GM19239 (cell line): Measurements from ENCODE around the gene BCL10.

Source experiments
- DNase-seq: peaks from one replicate; pipeline ENCODE4 v3.0.0; 2011; ENCODE audit warnings: low spot score; ENCODE audit not compliant: insufficient read length
- FAIRE-seq: peaks from 2 replicates; lab custom pipeline; 2011; peaks lifted over from hg19 to GRCh38; lab: Jason Lieb, UNC

BCL10 gene

GRCh38 chr1:85276215-85276977 is at the start of gene BCL10:
TSS of gene BCL10 (minus strand) at chr1:85276632. CDS start at chr1:85276352, 280 bp downstream.
- DNase-seq, result peak; percentile 90

GRCh38 chr1:85325920-85326319 is 49.5 kb upstream of the BCL10 start:
- FAIRE-seq (no peak), DNase-seq (no peak)

More at GRCh38 chr1:85276215-85276977, at the start of gene BCL10:
- peak; percentile 98 for FAIRE-seq

- FAIRE-seq, result no peak
- DNase-seq, result no peak
Measured at GRCh38 chr1:85323770-85324169, 47.3 kb upstream of the BCL10 start.

GRCh38 chr1:85322655-85323054 is 46.2 kb upstream of the BCL10 start:
- no peak for FAIRE-seq
- DNase-seq, result no peak

- FAIRE-seq (no peak), DNase-seq (no peak)
Measured at GRCh38 chr1:85321237-85321964, 45.0 kb upstream of the BCL10 start.

GRCh38 chr1:85320371-85321131 is 44.1 kb upstream of the BCL10 start:
- no peak for FAIRE-seq
- no peak for DNase-seq

GRCh38 chr1:85319931-85320330 is 43.5 kb upstream of the BCL10 start:
- DNase-seq (no peak), FAIRE-seq (no peak)

GRCh38 chr1:85319491-85319890 is 43.1 kb upstream of the BCL10 start:
- FAIRE-seq (no peak), DNase-seq (no peak)

GRCh38 chr1:85318217-85318616 is 41.8 kb upstream of the BCL10 start:
- no peak for DNase-seq
- no peak for FAIRE-seq

- FAIRE-seq (no peak), DNase-seq (no peak)
Measured at GRCh38 chr1:85317560-85317959, 41.1 kb upstream of the BCL10 start.

GRCh38 chr1:85316321-85316720 is 39.9 kb upstream of the BCL10 start:
- FAIRE-seq (no peak), DNase-seq (no peak)

- no peak for DNase-seq
Measured at GRCh38 chr1:85315789-85316188, 39.4 kb upstream of the BCL10 start.

GRCh38 chr1:85314726-85315125 is 38.3 kb upstream of the BCL10 start:
- DNase-seq (no peak), FAIRE-seq (no peak)

More at GRCh38 chr1:85315789-85316188, 39.4 kb upstream of the BCL10 start:
- no peak for FAIRE-seq

- FAIRE-seq, result no peak
- no peak for DNase-seq
Measured at GRCh38 chr1:85313888-85314696, 37.7 kb upstream of the BCL10 start.

- DNase-seq (no peak), FAIRE-seq (no peak)
Measured at GRCh38 chr1:85311818-85312217, 35.4 kb upstream of the BCL10 start.

- FAIRE-seq (no peak), DNase-seq (no peak)
Measured at GRCh38 chr1:85308833-85309350, 32.5 kb upstream of the BCL10 start.

GRCh38 chr1:85307987-85308832 is 31.8 kb upstream of the BCL10 start:
- FAIRE-seq (peak; percentile 26), DNase-seq (peak; percentile 35)

GRCh38 chr1:85306236-85306635 is 29.8 kb upstream of the BCL10 start:
- DNase-seq (no peak), FAIRE-seq (no peak)
